GM18505 (cell line): Measurements from ENCODE around the gene PROKR2.

Source experiments
- ATAC-seq: cut with Tn5 transposase; IDR thresholded peaks from one replicate; pipeline ENCODE4 v1.9.1; 2021; ENCODE audit not compliant: unreplicated experiment
- POLR2A ChIP-seq: IDR thresholded peaks from 4 replicates; pipeline ENCODE4 v1.6.1; 2011; ENCODE audit warnings: borderline replicate concordance; ENCODE audit not compliant: insufficient read depth, insufficient read length; ENCODE audit errors: extremely low read depth

The PROKR2 gene

GRCh38 chr20:5328268-5328667, 11.5 kb upstream of the PROKR2 start:
- no peak for ATAC-seq
- no peak for TF ChIP-seq POLR2A

DNA sequence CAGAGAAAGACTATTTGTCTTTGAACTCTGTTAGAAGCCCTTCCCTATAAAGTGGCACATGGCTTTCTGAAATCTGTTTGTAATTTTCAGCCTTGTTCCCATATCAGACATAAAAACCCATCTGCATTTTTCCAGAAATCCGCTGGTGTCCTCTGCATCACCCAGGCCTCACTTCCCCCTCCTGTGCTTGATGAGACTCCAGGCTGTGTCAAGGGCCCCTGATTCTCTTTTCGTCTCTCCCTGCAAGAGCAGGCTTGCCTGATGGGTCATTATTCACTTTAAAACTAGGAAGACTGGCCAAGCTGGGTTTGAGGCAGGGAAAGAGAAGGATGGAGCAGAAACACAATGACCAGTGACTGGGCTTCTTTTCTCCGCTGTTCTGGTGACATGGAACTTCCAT, 10.6 kb upstream of the PROKR2 start:
- no peak for TF ChIP-seq POLR2A
- ATAC-seq, result no peak

GRCh38 chr20:5315807-5316187, 957 bp downstream of the PROKR2 start:
- no peak for TF ChIP-seq POLR2A
- ATAC-seq, result no peak

- no peak for ATAC-seq
- TF ChIP-seq POLR2A, result no peak
Measured at GRCh38 chr20:5313916-5314315, 2.8 kb downstream of the PROKR2 start.

DNA sequence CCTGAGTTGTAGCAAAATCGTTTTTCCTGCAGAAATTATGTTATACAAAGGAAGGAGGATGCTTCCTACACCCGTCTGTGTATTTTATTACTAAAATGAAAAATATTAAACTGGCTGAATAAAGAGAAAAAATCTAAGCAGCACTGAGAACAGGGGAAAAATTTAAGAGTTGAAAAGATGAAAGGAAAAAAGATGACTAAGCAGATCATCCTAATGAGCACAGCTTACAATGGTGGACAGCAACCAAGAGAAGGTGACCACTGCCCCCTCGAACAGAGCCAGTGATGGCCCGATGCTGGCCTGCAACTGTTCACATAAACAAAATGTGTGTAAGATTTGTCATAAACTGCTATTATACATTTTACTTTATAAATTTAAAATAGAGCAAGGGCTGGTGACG, 4.2 kb downstream of the PROKR2 start:
- no peak for TF ChIP-seq POLR2A
- no peak for ATAC-seq

GRCh38 chr20:5309971-5310370, 6.8 kb downstream of the PROKR2 start:
- no peak for ATAC-seq
- no peak for TF ChIP-seq POLR2A

GRCh38 chr20:5298811-5299210, 17.9 kb downstream of the PROKR2 start:
- TF ChIP-seq POLR2A, result no peak
- ATAC-seq, result no peak

- TF ChIP-seq POLR2A, result no peak
Measured at GRCh38 chr20:5297280-5298004, 19.3 kb downstream of the PROKR2 start.

DNA sequence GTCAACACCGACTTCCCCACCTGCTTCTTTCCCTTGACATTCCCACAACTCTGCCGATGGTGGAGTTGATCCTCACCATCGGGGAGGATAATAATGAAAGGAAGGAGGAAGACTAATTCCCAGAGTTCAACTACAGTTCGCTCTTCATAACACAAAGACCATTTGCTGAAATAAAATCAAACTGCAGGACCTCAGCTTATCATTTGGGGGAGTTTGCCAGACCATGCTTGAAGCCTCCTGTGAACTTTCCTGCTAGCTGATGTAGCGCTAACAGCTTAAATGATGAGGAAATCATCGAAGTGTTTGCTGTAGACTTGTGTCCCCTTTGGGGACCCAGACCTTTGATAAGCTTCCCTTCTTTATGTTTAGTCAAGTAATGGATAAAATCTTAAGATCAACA, 26.2 kb downstream of the PROKR2 start:
- TF ChIP-seq POLR2A, result no peak
- ATAC-seq, result no peak

More at GRCh38 chr20:5297280-5298004, 19.3 kb downstream of the PROKR2 start:
- no peak for ATAC-seq

GRCh38 chr20:5282561-5282960, 34.2 kb downstream of the PROKR2 start:
- no peak for TF ChIP-seq POLR2A
- no peak for ATAC-seq

- ATAC-seq, result no peak
- TF ChIP-seq POLR2A, result no peak
Measured at GRCh38 chr20:5279661-5280060, 37.1 kb downstream of the PROKR2 start.

- no peak for ATAC-seq
Measured at GRCh38 chr20:5272268-5272667, 44.5 kb downstream of the PROKR2 start.

DNA sequence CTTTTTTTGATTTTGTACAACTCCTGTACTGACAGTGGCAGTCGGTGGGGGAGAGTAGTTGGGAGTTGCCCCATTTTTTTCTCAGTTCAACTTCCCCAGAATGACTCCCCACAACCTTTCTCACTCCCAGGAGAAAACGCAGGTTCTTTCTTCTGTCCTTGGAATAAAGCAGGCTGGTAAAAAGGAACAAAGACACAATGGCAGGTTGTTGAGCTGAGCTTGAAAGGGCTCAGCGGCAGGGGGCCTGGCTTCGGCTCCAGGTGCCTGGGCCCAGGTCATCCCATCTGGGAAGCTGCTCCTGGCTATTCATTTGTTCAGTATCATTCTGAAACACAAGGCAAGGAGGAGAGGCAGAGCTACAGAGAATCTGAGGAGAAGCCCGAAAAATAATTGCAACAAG, 46.2 kb downstream of the PROKR2 start:
- ATAC-seq, result no peak
- no peak for TF ChIP-seq POLR2A

More at GRCh38 chr20:5272268-5272667, 44.5 kb downstream of the PROKR2 start:
- no peak for TF ChIP-seq POLR2A

DNA sequence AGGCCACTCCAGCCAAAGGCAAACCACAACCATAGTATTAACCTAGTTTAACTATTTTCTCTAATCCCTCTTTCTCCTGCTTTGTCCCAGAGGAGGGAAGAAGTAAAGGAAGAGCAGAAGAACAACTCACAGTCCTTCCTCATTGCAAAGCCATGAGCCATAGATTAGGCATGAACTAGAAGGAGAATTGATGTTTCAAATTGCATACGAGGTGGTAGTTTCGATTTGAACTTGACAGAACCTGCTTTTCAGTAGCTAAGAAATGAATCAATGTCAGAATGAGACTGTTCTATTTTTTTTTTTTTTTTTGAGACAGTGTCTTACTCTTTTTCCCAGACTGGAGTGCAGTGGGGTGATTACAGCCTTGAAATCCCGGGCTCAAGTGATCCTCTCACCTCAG, 48.3 kb downstream of the PROKR2 start:
- ATAC-seq, result no peak
- no peak for TF ChIP-seq POLR2A

- no peak for TF ChIP-seq POLR2A
- no peak for ATAC-seq
Measured at GRCh38 chr20:5267092-5267491, 49.7 kb downstream of the PROKR2 start.
